DMS114 treated with DMSO at 0.1 percent for 48 hours (cell line): ENCODE data around the gene MEAF6.
"Not testable (repeated sequence)": the region's sequence is repeated elsewhere in the genome, so short reads cannot be mapped to it uniquely, and the experiment has no call there.

ENCODE experiments used
- DNase-seq: peaks from one replicate; lab custom pipeline; 2025; ENCODE audit not compliant: unreplicated experiment; lab: John Stamatoyannopoulos, UW

Gene MEAF6

DNA sequence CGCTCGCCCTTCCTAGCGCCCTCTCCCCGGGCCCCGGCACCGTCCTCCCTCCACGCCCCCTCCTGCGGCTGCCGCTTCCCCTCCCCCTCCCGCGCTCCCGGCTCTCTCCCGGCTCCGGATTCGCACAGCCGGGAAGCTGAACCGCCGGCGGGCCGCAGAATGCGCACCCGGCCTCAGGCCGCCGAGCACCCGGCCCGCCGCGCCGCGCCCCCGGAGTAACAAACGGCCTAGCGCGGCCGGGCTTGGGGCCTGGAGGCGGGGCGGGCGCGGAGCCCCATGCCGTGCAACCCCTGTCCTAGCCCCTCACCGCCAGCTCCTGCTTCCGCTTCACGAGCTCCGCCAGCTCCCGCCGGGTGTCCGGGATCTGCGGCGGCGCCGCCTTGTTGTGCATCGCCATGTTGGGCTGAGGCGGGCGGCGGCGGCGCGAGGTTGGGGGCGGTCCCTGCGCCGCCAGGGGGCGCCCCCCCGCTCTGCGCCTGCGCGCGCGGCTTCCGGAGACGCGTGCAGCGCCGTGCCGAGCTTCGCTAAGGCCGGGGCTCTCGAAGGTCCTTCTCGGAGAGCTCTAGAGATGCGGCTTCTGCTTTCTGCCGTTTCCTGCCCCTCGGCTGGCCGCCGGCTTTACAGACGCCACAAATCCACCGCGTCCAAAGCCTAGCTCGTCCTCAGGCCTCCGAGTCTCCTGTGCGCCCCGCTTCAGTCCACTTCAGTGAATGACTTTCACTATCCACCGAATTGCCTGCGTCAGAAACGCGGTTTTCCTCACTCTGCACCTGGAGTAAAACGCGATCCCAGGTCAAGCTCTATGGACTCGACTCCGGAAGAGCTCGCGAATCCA is at the start of gene MEAF6:
TSS of gene MEAF6 (minus strand) at position 417 of the 835 bp plus-strand sequence. CDS start at position 397, 20 bp downstream.
- peak; percentile 66 for DNase-seq

DNA sequence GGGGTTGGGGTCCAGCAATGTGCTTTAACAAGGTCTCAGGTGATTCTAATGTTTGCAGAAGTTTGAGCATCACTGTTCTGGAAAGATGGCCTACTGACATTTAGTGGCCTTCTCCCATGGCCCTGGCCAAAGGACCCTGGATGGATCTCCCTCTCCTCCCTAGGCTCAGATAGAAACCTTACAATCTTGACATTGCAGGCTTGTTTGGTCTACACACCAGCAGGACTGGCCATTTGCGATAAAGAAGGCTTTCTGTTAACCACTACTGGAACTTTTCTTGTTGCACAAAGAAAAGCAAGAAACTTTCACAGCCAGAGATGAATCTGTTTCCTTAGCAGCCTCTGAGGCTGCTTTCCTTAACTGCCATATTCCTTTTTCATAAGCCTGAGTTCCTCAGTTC is 48.4 kb upstream of the MEAF6 start:
- DNase-seq, result no peak

DNA sequence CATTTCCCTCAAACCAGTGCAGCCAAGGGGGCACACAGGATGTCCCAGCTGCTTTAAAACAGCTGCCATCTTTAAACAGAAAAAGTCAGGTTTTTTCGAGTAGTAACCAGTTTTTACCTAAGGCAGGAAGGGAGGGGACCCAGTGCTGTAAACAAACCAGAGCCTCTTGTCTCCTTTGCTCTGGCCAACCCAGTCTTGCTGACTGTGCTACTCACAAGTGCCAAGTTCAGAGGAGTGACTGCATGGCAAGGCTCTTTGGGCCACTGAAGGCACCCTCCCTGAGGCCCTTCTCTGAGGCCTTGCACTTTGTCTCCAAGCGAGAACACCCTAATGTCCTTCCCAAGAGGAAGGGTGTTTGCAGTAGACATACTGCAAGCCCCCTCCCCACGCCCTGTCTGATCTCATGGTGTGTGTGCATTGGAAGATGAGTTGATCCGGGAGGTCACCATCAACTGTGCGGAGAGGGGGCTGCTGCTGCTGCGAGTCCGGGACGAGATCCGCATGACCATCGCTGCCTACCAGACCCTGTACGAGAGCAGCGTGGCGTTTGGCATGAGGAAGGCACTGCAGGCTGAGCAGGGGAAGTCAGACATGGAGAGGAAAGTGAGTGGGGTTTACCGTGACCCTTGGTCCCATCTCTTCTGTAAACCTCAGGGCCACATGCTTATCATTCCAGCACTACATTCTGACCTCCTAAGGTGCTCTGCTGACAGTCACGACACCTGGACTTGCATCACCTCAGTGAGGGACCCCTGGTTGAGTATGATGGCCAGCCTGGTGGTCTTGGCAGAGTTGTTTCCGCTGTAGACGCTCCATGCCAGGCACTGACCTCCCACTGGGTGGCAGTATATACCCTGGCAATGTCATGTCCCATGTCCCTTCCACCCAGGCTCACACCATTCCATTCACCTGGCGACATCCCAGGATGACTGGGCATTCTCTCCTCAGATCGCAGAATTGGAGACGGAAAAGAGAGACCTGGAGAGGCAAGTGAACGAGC is 46.9 kb upstream of the MEAF6 start:
- DNase-seq, result peak; percentile 16

DNA sequence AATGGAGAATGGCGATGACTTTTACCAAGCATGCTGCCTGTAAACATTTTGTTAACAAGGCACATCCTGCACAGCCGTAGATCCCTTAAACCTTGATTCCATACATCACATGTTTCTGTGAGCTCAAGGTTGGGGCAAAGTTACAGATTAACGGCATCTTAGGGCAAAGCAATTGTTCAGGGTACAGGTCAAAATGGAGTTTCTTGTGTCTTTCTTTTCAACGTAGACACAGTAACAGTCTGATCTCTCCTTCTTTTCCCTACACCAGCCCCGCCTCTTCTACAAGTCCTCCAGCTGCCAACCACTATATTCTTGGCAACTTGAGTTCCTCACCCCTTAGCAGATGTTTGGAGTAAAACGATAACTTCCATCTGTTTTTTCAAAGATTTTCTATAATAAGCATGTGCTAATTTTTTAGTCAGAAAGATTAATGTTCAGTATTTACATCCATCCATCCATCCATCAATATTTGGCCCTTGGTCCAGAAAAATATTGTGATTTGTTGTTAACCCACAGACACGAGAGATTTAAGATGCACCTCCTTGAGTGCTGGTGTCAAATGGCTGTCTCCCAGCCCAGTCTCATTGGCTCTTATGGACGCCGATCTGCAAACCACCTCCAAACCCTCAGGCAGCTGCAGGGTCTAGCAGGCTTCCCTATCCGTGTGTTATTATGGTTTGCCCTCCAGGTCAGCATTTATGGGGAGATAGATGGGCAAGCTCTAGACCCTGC is 46.0 kb upstream of the MEAF6 start:
- no peak for DNase-seq

DNA sequence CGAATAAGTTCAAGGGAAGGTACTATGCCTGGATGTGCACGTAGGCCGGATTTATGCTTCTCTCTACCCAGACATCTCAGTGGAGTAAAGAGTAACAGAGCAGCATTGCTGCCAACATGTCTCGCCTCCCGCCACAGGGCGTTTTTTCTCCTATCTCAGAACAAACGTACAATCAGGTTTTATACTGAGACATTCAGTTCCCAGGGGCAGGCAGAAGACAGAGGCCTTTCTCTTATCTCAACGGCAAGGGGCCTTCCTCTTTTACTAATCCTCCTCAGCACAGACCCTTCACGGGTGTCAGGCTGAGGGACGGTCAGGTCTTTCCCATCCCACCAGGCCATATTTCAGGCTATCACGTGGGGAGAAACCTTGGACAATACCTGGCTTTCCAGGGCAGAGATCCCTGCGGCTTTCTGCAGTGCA is 45.4 kb upstream of the MEAF6 start:
- DNase-seq, result not testable (repeated sequence)

DNA sequence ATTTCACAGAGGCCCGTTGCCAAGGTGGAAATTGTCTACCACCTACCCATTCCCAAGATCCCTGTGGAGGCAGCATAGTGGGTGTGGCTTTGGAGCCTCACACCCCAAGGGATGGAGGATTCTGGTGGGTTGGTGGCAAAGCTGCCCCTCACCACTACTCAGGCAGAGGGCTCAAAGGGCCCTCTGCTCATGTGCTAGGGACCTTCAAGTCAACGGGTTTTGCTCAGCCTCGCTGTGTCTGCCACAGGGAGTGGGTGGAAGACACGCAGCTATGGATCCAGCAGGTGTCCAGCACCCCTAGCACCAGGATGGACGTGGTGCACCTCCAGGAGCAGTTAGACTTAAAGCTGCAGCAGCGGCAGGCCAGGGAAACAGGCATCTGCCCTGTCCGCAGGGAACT is 44.5 kb upstream of the MEAF6 start:
- DNase-seq, result no peak

DNA sequence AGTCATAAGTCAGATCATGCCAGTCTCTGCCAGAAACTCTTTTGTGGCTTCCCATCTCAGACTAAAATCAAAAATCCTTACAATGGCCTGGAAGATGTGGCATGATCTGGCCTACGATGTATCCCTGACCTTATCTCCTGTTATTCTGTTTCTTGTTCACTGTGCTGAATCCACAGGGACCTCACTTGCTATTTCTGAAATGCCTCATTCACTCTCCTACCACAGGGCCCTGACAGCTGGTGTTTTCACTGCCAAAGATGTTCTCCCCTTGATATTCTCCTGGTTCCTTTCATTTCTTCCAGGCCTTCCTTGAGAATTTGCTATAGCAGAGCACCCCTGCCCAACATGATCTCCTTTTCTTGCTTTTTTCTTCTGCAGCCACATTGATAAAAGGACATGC is 43.8 kb upstream of the MEAF6 start:
- no peak for DNase-seq

DNA sequence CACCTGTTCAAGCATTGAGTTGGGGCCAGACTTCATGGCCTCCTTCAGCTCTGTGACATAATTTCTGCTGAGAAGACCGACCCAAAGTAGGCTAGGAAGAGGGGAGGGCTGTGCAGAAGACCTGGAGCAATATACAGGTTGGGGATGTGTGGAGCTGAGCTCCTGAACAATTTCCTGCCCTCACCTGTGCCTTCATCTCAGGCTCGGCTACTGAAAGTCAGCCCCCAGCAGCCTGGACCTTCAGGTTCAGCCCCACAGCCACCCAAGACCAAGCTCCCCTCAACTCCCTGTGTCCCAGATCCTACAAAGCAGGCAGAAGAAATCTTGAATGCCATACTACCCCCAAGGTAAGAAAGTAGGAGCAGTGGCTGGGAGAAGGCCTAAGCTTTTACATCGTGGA is 42.8 kb upstream of the MEAF6 start:
- no peak for DNase-seq

DNA sequence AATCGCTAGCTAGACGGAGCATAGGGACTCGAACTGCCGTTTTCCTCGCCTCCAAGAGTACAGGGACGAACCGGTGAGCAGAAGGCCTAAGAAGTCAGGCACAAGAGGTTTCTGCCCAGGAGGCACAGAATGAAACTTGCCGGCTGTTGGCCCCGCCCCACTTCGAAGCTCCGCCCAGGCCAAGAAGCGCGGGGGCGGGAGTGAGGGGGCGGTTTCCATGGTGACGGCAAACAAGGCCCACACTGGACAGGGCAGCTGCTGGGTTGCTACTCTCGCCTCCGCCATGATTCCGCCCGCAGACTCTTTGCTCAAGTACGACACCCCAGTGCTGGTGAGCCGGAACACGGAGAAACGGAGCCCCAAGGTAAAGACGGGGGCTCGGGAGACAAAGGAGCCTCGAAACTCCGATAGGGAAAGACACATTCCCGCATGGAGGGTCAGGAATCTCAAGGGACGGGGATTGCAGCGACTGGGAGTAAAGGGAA is 42.2 kb upstream of the MEAF6 start, which contains the start of gene DNALI1:
TSS of gene DNALI1 (plus strand) at position 229 of the 485 bp plus-strand sequence. CDS start at position 284, 55 bp downstream.
- peak; percentile 55 for DNase-seq

DNA sequence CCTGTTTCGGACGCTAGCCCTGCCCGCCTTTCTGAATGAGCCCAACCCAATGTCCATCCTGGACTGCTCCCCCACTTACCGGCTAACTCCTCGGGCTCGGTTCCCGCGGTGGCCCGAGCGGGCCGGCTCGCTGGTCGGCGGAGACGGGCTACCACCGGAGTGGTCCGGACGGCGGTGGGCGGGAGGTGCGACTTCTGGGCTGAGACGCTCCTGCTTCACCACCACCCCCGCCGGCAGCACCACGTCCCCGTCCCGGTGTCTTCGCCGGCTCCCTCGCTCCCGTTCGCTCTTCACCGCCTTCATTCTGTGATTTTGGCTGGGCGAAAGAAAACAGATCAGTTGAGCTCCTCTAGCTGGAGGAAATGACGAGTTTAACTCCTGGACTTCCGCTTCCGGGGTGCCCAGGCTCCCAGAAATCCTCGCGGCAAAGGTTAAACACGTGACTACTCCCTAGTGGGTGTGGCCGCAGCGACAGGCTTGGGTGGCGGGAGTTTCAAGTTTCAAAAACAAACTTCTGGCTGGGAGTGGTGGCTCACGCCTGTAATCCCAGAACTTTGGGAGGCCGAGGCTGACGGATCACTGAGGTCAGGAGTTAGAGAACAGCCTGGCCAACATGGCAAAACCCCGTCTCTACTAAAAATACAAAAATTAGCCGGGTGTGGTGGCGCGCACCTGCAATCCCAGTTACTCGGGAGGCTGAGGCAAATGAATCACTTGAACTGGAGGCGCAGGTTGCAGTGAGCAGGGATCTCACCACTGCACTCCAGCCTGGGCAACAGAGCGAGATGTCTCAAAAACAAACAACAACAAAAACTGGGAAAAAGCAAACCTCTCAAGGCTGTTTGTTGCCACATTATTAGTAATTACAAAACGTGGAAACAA is 39.6 kb upstream of the MEAF6 start, which contains the start of gene SNIP1:
TSS of gene SNIP1 (minus strand) at position 367 of the 882 bp plus-strand sequence. CDS start at position 303, 64 bp downstream.
- peak; percentile 94 for DNase-seq

DNA sequence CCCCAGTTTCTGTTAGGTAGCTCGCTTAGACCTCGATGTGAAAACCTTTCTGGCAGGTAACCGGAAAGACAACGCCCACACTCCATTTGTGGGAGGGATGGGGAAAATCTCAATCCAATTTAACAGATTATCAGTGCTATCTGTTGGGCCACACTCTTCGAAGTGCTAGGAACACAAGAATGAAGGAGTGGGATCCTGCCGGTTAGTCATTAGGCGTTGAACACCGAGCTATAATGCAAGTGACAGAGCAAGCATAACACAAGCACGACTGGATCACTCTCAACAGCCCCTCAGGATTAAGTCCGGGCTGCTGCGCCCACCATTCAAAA is 39.0 kb upstream of the MEAF6 start:
- no peak for DNase-seq

DNA sequence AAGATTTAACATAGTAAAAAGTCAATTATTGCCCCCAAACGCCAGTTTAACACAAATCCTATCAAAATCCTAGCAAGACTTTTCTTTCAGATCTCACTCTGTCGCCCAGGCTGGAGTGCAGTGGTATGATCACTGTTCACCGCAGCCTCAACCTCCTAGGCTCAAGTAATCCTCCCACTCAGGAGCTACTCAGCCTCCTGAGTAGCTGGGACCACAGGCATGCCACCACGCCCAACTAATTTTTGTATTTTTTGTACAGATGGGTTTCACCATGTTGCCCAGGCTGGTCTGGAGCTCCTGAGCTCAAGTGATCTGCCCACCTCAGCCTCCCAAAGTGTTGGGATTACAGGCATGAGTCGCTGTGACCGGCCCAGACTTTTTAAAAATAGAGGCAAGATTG is 34.8 kb upstream of the MEAF6 start:
- DNase-seq, result no peak

DNA sequence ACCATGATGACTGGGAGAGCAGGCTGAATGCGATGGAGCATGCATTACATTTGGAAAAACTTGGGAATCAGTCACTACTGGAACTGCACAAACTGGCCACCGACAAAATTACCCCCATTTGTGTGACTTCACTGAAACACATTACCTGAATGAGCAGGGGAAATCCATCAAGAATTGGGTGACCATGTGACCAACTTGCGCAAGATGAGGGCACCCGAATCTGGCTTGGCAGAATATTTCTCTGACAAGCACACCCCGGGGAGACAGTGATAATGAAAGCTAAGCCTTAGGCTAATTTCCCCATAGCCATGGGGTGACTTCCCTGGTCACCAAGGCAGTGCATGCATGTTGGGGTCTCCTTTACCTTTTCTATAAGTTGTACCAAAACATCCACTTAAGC is 30.5 kb upstream of the MEAF6 start:
- no peak for DNase-seq

DNA sequence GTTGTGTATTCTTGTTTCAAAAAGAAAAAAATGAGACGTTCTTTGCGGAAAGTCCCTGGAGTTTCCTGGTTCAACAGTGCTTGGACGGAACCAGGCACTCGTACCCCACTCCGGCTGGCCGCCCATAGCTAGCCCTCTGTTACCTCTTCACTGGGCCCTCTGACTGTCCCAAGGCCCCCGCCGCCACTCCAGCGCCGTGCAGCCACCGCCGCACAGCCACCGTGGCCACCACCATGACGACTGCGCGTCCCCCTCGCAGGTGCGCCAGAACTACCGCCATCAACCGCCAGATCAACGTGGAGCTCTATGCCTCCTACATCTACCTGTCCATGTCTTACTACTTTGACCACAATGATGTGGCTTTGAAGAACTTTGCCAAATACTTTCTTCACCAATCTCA is 30.0 kb upstream of the MEAF6 start:
- no peak for DNase-seq

DNA sequence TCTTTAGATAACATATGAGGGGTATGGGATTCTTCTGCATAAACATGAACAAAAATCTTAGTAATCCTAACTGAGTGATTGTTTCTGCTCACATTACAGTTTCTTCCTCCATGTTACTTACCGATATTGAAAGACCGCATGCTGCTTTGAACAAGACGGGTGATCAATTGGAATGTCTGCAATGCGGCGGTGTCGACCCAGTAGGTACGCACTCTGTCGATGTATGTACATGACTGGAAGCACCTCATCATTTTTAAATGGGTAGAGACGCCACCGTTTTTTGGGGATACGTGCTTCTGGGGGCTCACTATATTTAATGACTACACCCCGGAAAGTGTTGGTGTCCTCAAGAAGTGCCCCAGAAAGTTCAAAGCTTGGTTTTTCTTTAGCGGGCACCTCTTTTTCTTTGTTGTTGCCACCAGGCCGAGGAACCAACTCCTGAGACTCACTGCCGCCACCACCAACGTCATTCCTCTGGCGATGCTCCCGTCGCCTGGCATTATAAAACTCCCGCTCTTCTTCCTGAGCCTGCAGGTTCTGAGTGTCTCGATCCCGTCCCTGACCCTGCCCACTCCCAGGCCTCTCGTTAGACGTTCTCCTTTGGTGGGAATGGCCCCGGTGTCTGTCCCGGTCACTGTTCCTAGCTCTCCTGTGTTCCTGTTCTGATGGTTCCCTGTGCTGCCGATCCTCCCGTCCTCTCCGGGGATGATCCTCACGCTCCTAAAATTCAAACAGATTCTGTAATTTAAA is 25.6 kb upstream of the MEAF6 start:
- no peak for DNase-seq

DNA sequence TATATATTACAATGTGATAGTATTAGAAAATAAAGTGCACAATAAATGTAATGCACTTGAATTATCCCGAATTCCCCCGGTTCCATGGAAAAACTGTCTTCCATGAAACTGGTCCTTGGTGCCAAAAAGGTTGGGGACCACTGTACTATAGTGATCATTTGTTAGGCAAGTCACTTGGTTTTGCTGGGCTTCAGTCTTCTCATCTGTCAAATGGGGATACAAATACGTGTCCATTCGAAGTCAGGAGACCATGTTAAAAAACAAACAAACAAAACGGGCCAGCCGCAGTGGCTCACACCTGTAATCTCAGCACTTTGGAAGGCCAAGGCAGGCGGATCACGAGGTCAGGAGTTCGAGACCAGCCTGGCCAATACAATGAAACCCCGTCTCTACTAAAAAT is 24.6 kb upstream of the MEAF6 start:
- DNase-seq, result not testable (repeated sequence)

DNA sequence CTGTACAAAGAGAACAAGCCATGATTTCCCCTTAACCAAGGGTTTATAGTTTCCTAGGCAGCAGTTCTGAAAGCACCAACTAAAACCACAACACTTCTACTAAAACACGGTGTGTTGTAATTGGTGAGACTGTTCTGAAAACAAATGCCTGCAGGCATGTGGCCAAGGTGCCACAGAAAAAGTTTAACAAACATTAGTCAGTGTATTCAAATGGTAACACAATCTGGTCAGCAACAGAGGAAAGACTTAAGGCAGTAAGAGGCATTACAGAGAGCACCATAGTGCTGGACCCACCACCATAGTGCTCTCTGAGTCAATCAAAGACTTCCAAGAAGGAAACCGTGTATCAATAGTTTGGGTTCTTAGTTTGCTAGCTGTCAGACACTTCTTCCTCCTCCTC is 22.8 kb upstream of the MEAF6 start:
- no peak for DNase-seq

DNA sequence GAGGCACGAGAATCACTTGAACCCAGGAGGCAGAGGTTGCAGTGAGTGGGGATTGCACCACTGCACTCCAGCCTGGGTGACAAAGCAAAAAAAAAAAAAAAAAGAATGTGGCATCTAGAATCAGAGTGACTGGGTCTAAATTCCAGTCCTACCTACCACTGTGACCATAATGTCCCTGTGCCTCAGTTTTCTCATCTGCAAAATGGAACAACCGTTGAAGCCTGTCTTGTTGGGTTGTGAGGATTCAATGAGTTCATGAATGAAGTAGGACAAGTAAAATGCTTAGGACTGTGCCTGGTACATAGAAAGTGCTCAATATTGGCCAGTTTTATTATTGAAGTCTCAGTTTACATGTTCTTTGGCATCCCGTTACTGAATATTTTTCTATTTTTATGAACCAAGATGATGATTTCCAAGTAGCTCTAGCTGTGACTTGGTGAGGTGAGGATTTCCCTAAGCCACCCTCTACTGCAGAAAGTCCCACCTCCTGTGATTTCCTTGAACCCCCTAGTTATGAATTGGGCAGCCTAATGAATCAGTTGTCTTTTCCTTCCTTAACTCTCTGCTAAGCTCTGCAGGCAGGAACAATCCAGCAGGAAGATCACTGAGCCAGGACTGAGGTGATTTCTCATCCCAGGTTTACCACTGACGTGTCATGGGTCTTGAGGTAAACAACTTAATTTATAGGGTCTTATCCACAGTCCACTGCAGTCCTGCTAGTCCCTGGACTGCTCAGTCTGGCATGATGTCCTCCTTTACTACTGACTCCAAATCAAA is 18.9 kb upstream of the MEAF6 start:
- no peak for DNase-seq
